GM12865 (cell line): ENCODE data around the gene SEC24A.
A peak's percentile ranks its signal among the peaks of the same experiment; 100 is the strongest.

Experiments used
- DNase-seq: peaks from one replicate; pipeline ENCODE4 v3.0.0; 2010; ENCODE audit warnings: low read depth
- H3K4me3 ChIP-seq: 2 replicates; pipeline ENCODE4 v1.5.1; 2011; ENCODE audit warnings: mild to moderate bottlenecking, low read depth, low read length, control low read depth
- CTCF ChIP-seq: IDR thresholded peaks from 2 replicates; pipeline ENCODE4 v1.5.1; 2011; ENCODE audit warnings: low read length, control low read depth, low read depth, inconsistent platforms; ENCODE audit not compliant: insufficient read depth; ENCODE audit errors: missing control alignments

The SEC24A gene

GRCh38 chr5:134724872-134725271 lies 76.3 kb downstream of the SEC24A start:
- H3K4me3 ChIP-seq = no peak overlapping the region
- DNase-seq = no peak
- TF ChIP-seq CTCF = no peak

GRCh38 chr5:134732819-134733218 lies 84.2 kb downstream of the SEC24A start:
- TF ChIP-seq CTCF = no peak
- H3K4me3 ChIP-seq = no peak overlapping the region
- no peak for DNase-seq

- DNase-seq = no peak
- no peak overlapping the region for H3K4me3 ChIP-seq
- no peak for TF ChIP-seq CTCF
Measured at GRCh38 chr5:134735243-134735642, 86.7 kb downstream of the SEC24A start.

- no peak for TF ChIP-seq CTCF
- no peak for DNase-seq
Measured at GRCh38 chr5:134736173-134736812, 87.7 kb downstream of the SEC24A start.

GRCh38 chr5:134738133-134738962 lies 89.8 kb downstream of the SEC24A start, which contains the start of gene CAMLG:
CAMLG (plus strand) TSS chr5:134738548; CDS start chr5:134738621, 73 bp downstream.
- peak within 1 kb of the TSS; percentile 81 for H3K4me3 ChIP-seq
- peak; percentile 99 for DNase-seq
- TF ChIP-seq CTCF = peak; percentile 76

More at GRCh38 chr5:134736173-134736812, 87.7 kb downstream of the SEC24A start:
- no peak overlapping the region for H3K4me3 ChIP-seq

- peak; percentile 3 for TF ChIP-seq CTCF
- H3K4me3 ChIP-seq = peak overlapping the region; percentile 81
- DNase-seq = peak; percentile 60
Measured at GRCh38 chr5:134738963-134739661, 90.5 kb downstream of the SEC24A start.
